ENCODE data around the gene BRIP1.
"Not testable (repeated sequence)": the region's sequence is repeated elsewhere in the genome, so short reads cannot be mapped to it uniquely, and the experiment has no call there.

Gene BRIP1

GRCh38 chr17:61869138-61869537, 5.8 kb upstream of the BRIP1 start:
- DNase-seq (ENCODE audit: low read depth, low spot score), result no peak
- no peak overlapping the region for H3K4me3 ChIP-seq (ENCODE audit: low read length)

DNA sequence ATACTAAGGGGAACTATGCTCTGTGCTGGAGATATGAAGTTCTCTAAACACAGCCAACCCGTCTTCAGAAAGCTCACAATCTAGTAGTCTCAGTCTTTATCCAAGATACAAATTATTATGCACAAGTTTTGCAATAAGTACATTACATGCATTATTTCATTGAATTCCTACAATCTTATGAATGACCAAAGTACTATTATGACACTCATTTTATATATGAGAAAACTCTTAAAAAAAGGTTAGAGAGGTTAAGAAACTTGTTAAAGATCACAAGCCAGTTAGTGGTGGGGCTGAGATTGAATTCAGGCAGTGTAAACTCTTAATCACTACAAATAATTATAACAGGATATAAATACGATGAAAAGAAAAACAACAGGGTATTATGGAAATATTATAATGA, 4.7 kb upstream of the BRIP1 start:
- no peak for DNase-seq (ENCODE audit: low read depth, low spot score)
- H3K4me3 ChIP-seq (ENCODE audit: low read length), result no peak overlapping the region

DNA sequence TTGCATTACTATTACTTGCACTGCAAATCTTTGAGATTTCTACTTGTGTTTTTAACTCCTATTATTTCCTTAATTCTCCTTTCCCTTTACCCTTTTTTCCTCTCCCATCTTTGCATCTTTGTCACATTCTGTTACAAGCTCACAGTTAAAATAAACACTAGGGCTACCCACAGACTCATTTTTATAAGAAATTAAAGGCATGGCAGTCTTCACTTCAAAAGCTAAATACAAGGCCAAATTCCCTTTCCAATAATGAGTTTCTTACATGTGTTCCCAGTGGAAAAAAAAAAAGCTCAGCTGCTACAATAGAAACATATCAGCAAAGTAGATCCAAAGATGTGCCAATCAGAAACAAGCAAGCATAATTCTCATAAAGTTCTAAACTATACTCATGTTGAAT, 3.7 kb upstream of the BRIP1 start:
- H3K4me3 ChIP-seq (ENCODE audit: low read length), result no peak overlapping the region
- DNase-seq (ENCODE audit: low read depth, low spot score), result no peak

GRCh38 chr17:61863801-61864126, 436 bp upstream of the BRIP1 start:
- no peak for DNase-seq (ENCODE audit: low read depth, low spot score)
- H3K4me3 ChIP-seq (ENCODE audit: low read length), result peak overlapping the region; percentile 90

GRCh38 chr17:61862105-61862574, 1.2 kb downstream of the BRIP1 start:
- peak overlapping the region; percentile 90 for H3K4me3 ChIP-seq (ENCODE audit: low read length)
- DNase-seq (ENCODE audit: low read depth, low spot score), result no peak

DNA sequence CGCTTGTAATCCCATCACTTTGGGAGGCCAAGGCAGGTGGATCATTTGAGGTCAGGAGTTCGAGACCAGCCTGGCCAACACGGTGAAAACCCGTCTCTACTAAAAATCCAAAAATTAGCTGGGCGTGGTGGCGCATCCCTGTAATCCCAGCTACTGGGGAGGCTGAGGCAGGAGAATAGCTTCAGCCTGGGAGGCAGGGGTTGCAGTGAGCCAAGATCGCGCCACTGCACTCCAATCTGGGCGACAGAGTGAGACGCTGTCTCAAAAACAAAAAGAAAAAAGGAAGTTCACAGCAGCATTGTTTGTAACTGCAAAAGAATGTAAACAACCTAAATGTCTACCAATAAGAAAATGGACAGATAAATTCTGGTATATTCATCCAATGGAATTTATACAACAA, 2.9 kb downstream of the BRIP1 start:
- DNase-seq (ENCODE audit: low read depth, low spot score); H3K4me3 ChIP-seq (ENCODE audit: low read length): not testable (repeated sequence)

DNA sequence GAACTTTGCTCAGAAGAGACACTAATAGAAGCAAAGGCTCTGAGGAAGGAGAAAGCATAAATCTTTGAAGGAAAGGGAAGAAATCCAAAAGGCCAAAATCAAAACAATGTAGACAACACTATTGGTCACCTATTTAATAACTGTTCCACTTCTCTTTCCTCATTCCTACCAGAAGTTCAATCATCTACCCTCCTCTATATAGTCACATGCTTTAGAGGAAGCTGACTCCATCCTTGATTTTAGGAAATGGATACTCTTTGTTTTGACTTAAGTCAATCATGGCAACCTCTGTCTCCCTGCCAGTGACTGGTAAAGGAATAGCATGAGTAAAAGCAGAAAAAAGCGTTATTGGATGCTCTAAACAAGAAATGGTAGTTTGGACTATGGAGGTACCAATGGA, 7.3 kb downstream of the BRIP1 start:
- DNase-seq (ENCODE audit: low read depth, low spot score), result no peak
- no peak overlapping the region for H3K4me3 ChIP-seq (ENCODE audit: low read length)

- H3K4me3 ChIP-seq (ENCODE audit: low read length), result no peak overlapping the region
- DNase-seq (ENCODE audit: low read depth, low spot score), result no peak
Observed at GRCh38 chr17:61852857-61853256, 10.5 kb downstream of the BRIP1 start.

GRCh38 chr17:61849674-61850073, 13.7 kb downstream of the BRIP1 start:
- no peak overlapping the region for H3K4me3 ChIP-seq (ENCODE audit: low read length)

GRCh38 chr17:61848896-61849295, 14.4 kb downstream of the BRIP1 start:
- no peak for DNase-seq (ENCODE audit: low read depth, low spot score)
- no peak overlapping the region for H3K4me3 ChIP-seq (ENCODE audit: low read length)

More at GRCh38 chr17:61849674-61850073, 13.7 kb downstream of the BRIP1 start:
- no peak for DNase-seq (ENCODE audit: low read depth, low spot score)

DNA sequence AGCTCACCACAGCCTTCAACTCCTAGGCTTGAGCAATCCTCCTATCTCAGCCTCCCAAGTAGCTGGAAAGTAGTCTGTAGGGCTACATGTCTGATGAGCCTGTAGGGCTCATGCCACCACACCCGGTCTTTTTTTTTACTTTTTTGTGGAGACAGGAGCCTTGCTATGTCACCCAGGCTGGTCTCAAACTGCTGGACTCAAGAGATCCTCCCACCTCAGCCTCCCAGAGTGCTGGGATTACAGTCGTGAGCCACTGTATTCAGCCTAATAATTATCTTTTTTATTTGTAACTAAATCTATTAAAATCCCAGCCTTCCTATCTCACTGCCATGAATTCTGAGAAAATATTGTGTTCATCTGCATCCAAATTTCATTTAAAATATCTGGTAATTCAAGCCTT, 15.1 kb downstream of the BRIP1 start:
- no peak overlapping the region for H3K4me3 ChIP-seq (ENCODE audit: low read length)
- no peak for DNase-seq (ENCODE audit: low read depth, low spot score)

DNA sequence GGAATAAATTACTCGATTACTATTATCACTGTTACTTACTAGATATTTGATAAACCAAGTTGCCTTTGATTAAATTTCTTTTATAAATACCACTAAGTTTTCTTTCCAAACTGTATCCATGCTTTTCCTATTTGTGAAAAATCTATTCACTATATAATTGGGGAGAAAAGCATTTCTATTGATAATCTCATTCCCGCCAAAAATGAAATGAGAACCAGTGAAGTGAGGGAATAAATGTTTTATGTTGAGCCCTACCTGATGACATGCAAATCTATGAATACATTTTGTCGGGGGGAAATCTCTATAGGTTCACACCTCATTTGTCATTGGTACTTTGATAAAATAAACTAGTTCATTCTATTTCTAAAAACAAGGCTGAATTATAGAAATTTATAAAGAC, 15.7 kb downstream of the BRIP1 start:
- H3K4me3 ChIP-seq (ENCODE audit: low read length), result no peak overlapping the region
- DNase-seq (ENCODE audit: low read depth, low spot score), result no peak

- no peak overlapping the region for H3K4me3 ChIP-seq (ENCODE audit: low read length)
- DNase-seq (ENCODE audit: low read depth, low spot score), result no peak
Observed at GRCh38 chr17:61846761-61847375, 16.5 kb downstream of the BRIP1 start.

- H3K4me3 ChIP-seq (ENCODE audit: low read length), result no peak overlapping the region
- DNase-seq (ENCODE audit: low read depth, low spot score), result no peak
Observed at GRCh38 chr17:61846088-61846487, 17.2 kb downstream of the BRIP1 start.

- H3K4me3 ChIP-seq (ENCODE audit: low read length), result no peak overlapping the region
- DNase-seq (ENCODE audit: low read depth, low spot score), result no peak
Observed at GRCh38 chr17:61843435-61843834, 19.9 kb downstream of the BRIP1 start.

DNA sequence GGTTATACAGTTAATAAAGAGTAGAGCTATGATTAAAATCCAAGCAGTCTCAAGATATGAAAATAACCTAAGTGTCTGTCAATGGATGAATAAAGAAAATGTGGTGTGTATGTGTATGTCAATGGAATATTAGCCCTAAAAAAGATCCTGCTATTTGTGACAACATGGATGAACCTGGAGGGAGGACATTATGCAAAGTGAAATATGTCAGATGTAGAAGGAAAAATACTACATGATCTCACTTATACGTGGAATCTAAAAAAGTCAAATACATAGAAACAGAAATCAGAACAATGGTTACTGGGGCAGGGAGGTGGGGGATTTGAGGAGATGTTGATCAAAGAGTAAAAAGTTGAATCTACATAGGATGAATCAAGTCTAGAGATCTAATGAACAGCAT, 20.4 kb downstream of the BRIP1 start:
- no peak for DNase-seq (ENCODE audit: low read depth, low spot score)
- H3K4me3 ChIP-seq (ENCODE audit: low read length), result no peak overlapping the region

DNA sequence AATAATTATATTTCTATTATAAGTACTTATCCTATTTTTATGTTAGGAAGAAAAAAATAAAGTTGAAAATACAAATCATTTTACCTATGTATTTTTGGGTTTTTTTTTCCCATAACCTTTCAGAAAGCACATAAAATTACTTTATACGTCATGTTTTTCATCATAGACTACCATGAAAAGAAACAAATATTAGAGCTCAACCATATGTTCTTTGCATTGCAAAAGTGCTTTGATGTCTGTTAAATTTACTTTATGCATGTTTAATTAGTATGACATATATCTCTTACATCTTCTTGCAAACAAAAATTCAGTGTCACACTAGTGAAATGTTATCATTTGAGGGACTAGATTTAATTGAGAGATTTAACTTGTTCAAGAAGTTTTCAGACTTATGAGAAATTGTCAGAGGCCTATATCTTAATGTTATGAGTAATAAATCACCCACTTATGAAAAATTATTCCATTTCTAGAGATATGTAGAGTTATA, 24.0 kb downstream of the BRIP1 start:
- DNase-seq (ENCODE audit: low read depth, low spot score), result no peak
- H3K4me3 ChIP-seq (ENCODE audit: low read length), result no peak overlapping the region

GRCh38 chr17:61837175-61838051, 25.9 kb downstream of the BRIP1 start:
- no peak overlapping the region for H3K4me3 ChIP-seq (ENCODE audit: low read length)
- DNase-seq (ENCODE audit: low read depth, low spot score), result peak; percentile 35

- H3K4me3 ChIP-seq (ENCODE audit: low read length), result no peak overlapping the region
- DNase-seq (ENCODE audit: low read depth, low spot score), result no peak
Observed at GRCh38 chr17:61836266-61837174, 26.8 kb downstream of the BRIP1 start.

DNA sequence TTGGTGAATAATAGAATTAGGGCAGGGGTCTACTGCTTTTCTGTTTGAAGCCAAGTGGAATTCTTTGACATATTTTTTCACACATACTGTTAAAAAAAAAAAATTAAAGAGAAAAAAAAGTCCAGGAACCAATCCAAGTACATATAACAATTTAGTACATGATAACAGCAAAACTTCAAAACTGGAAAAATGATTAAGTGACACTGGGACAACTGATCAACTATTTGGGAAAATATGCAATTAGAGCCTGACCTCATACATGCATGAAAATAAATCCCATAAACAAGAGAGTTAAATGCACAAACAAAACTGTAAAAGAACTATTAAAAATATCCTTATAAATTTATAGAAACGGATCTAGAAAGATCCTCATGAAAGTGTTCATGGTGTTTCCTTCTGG, 27.7 kb downstream of the BRIP1 start:
- DNase-seq (ENCODE audit: low read depth, low spot score), result no peak
- H3K4me3 ChIP-seq (ENCODE audit: low read length), result no peak overlapping the region
